ENCODE measurements around the gene ASTN2. TPM values are rescaled to one million over a fixed set of nuclear protein-coding genes. Genes with fewer than 3 reads are reported as not detected.

The ASTN2 gene
- total and polyA plus RNA-seq, 2 experiments from 2014 or later = 5.8 to 7.5 TPM

DNA sequence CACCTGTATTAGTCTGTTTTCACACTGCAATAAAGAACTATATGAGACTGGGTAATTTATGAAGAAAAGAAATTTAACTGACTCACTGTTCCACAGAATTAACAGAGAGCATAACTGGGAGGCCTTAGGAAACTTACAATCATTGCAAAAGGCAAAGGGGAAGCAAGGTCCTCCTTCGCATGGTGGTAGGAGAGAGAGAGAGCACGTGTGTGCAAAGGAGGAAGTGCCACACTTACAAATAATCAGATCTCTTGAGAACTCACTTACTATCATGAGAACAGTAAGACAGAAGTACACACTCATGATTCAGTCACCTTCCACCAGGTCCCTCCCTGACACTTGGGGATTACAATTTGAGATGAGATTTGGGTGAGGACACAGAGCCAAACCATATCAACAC lies 469.0 kb downstream of the ASTN2 start:
- in situ Hi-C loops (cut with MboI) = no loop called here
- WGBS, 2 experiments (ENCODE audit: low coverage in 1 of 2, low lambda C conversion rate in 2 of 2, missing lambda C conversion rate in 2 of 2) = 33 to 47% methylated on average over 2 of the region's 2 CpGs

DNA sequence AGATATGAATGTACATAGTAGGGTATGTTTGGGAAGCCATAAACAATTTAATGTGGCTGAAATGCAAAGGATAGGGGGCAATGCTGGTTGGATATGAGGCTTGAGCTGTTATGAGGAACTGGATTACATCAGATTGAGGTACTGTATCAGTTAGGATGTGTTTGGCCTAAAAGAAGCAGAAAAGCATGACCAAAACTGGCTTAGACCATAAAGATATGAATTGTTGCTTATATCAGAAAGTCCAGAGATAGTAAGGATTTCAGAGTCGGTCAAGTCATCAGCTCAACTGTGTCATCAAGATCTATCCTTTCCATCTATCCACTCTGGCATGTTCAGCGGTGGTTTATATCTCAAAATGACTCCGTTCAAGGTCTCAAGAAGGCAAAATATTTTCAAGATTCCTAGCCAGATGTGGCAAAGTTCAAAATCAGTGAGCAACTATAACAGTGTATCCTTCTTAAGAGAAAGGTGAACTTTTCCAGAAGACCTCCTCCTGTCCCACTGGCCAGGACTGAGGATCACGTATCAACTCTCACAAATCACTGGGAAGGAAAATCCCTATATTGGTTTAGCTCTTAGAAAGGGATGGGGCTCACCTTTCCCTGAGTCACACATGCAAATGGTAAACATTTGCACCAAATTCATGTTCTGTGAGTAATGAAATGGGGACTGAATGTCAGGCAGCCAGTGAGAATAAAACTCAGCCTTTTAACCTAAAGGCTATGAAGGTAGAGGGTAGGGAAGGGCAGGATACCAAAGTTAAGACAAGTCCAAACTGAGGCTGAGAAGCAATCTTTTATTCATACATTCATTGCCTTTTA lies 469.9 kb downstream of the ASTN2 start:
- Histone ChIP-seq H2AFZ (no peak overlapping the region), H3K9me3 (ENCODE audit: low read depth) (no peaks in the 10 kb centered on the region), H4K20me1 (ENCODE audit: insufficient read depth) (no peaks in the 10 kb centered on the region), H3K79me2 (ENCODE audit: insufficient read depth) (no peaks in the 10 kb centered on the region), H3K9me2 (ENCODE audit: insufficient read depth) (no peaks in the 10 kb centered on the region), H3K4me3 (no peak overlapping the region), H3K36me3 (ENCODE audit: low read depth) (no peaks in the 10 kb centered on the region), H3K4me1 (ENCODE audit: insufficient read depth) (no peaks in the 10 kb centered on the region), H3K4me2 (ENCODE audit: unreplicated experiment) (no peak overlapping the region), H3K27ac (no peak overlapping the region), H3K27me3 (replicated peaks; ENCODE audit: insufficient read depth) (no peaks in the 10 kb centered on the region; the same call in 1 of the 2 replicates), H3K9ac (no peak overlapping the region), H3F3A (ENCODE audit: insufficient read depth) (no peaks in the 10 kb centered on the region)
- in situ Hi-C loops (cut with MboI) = no loop called here
- WGBS, 2 experiments (ENCODE audit: low coverage in 1 of 2, low lambda C conversion rate in 2 of 2, missing lambda C conversion rate in 2 of 2) = 66 to 71% methylated on average over 4 of the region's 4 CpGs
- TF ChIP-seq EZH2phosphoT487 (IDR thresholded peaks at IDR 0.05; ENCODE audit: insufficient read depth, low read depth) = no peak
- TF ChIP-seq EZH2 (IDR thresholded peaks at IDR 0.05; ENCODE audit: insufficient read depth, poor library complexity, severe bottlenecking) = no peak
- no peak for DNase-seq

More for the DNA sequence above, 469.0 kb downstream of the ASTN2 start:
- Histone ChIP-seq H3K4me1 (ENCODE audit: insufficient read depth) (no peaks in the 10 kb centered on the region), H3K9ac (no peak overlapping the region), H3F3A (ENCODE audit: insufficient read depth) (no peaks in the 10 kb centered on the region; the same call in 1 of the 2 replicates), H3K9me3 (ENCODE audit: low read depth) (no peaks in the 10 kb centered on the region), H3K27me3 (replicated peaks; ENCODE audit: insufficient read depth) (no peaks in the 10 kb centered on the region; the same call in 1 of the 2 replicates), H2AFZ (no peak overlapping the region), H3K27ac (no peak overlapping the region), H4K20me1 (ENCODE audit: insufficient read depth) (no peaks in the 10 kb centered on the region), H3K79me2 (ENCODE audit: insufficient read depth) (no peaks in the 10 kb centered on the region), H3K9me2 (ENCODE audit: insufficient read depth) (no peaks in the 10 kb centered on the region), H3K4me3 (no peak overlapping the region), H3K36me3 (ENCODE audit: low read depth) (no peaks in the 10 kb centered on the region), H3K4me2 (ENCODE audit: unreplicated experiment) (no peak overlapping the region)
- DNase-seq = no peak
- no peak for TF ChIP-seq EZH2 (IDR thresholded peaks at IDR 0.05; ENCODE audit: insufficient read depth, poor library complexity, severe bottlenecking)

DNA sequence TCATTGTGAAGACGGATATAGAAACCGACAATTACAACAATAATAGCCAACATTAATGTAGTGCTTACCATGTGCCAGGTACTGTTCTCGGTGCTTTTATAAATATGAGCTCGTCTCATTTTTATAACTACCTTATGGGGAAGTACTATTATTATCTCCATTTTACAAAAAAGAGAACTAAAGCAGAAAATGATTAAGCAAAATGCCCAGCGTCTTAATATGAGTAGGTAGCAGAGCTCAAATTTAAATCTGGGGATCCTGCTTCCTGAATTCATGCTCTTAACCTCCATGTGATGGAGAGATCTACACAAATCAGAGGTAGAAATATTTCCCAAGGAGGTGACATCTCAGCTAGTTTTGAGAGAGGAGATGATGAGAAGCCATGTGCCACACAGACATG lies 470.9 kb downstream of the ASTN2 start:
- 58 to 59% methylated on average over 5 of the region's 5 CpGs for WGBS, 2 experiments (ENCODE audit: low coverage in 1 of 2, low lambda C conversion rate in 2 of 2, missing lambda C conversion rate in 2 of 2)
- Histone ChIP-seq H3K27ac (no peak overlapping the region), H3F3A (ENCODE audit: insufficient read depth) (no peaks in the 10 kb centered on the region), H3K79me2 (ENCODE audit: insufficient read depth) (no peaks in the 10 kb centered on the region), H3K27me3 (replicated peaks; ENCODE audit: insufficient read depth) (no peaks in the 10 kb centered on the region; the same call in 1 of the 2 replicates), H2AFZ (no peak overlapping the region), H4K20me1 (ENCODE audit: insufficient read depth) (no peaks in the 10 kb centered on the region), H3K36me3 (ENCODE audit: low read depth) (no peaks in the 10 kb centered on the region), H3K4me2 (ENCODE audit: unreplicated experiment) (no peak overlapping the region), H3K4me1 (ENCODE audit: insufficient read depth) (no peaks in the 10 kb centered on the region), H3K9me2 (ENCODE audit: insufficient read depth) (no peaks in the 10 kb centered on the region), H3K4me3 (no peak overlapping the region), H3K9me3 (ENCODE audit: low read depth) (no peaks in the 10 kb centered on the region), H3K9ac (no peak overlapping the region)
- in situ Hi-C loops (cut with MboI) = no loop called here
- no peak for DNase-seq
- TF ChIP-seq EZH2phosphoT487 (IDR thresholded peaks at IDR 0.05; ENCODE audit: insufficient read depth, low read depth) (no peak), EZH2 (IDR thresholded peaks at IDR 0.05; ENCODE audit: insufficient read depth, poor library complexity, severe bottlenecking) (no peak)

DNA sequence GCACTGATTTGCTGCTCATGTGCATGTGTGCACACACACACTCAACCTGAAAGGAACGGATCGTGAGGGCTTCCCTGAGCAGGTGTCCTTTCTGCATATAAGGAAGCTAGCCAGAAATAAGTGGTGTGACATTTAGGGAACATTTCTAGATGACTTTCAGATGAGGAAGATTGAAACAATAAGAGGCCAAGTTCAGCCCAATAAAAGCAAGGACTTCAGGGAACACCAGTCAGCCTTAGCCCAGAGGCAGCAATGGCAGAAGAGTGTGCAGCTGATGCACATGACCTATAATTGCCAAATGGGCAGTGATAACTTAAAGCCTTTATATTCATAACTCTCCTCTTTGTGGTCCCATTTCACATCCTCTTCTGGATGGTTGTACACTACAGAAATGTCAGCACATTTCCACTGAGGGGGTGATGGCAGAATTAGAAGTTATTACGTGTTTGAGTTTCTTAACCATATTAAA lies 472.2 kb downstream of the ASTN2 start:
- in situ Hi-C loops (cut with MboI) = no loop called here
- 51 to 57% methylated on average over 3 of the region's 3 CpGs for WGBS, 2 experiments (ENCODE audit: low coverage in 1 of 2, low lambda C conversion rate in 2 of 2, missing lambda C conversion rate in 2 of 2)
- Histone ChIP-seq H3K36me3 (ENCODE audit: low read depth) (no peaks in the 10 kb centered on the region), H3K27me3 (replicated peaks; ENCODE audit: insufficient read depth) (no peaks in the 10 kb centered on the region; the same call in 1 of the 2 replicates), H3K4me3 (no peak overlapping the region), H3K79me2 (ENCODE audit: insufficient read depth) (no peaks in the 10 kb centered on the region), H3K27ac (no peak overlapping the region), H3F3A (ENCODE audit: insufficient read depth) (no peaks in the 10 kb centered on the region), H3K9me2 (ENCODE audit: insufficient read depth) (no peaks in the 10 kb centered on the region), H4K20me1 (ENCODE audit: insufficient read depth) (no peaks in the 10 kb centered on the region), H2AFZ (no peak overlapping the region), H3K9ac (no peak overlapping the region), H3K4me2 (ENCODE audit: unreplicated experiment) (no peak overlapping the region), H3K4me1 (ENCODE audit: insufficient read depth) (no peaks in the 10 kb centered on the region), H3K9me3 (ENCODE audit: low read depth) (no peaks in the 10 kb centered on the region)
- TF ChIP-seq EZH2phosphoT487 (IDR thresholded peaks at IDR 0.05; ENCODE audit: insufficient read depth, low read depth) (no peak), EZH2 (IDR thresholded peaks at IDR 0.05; ENCODE audit: insufficient read depth, poor library complexity, severe bottlenecking) (no peak)
- no peak for DNase-seq

All from GM23248 (cell line).